ENCODE measurements around the gene DAP. TPM values are rescaled to one million over a fixed set of nuclear protein-coding genes. Genes with fewer than 3 reads are reported as not detected.

Gene DAP
- total RNA-seq, 1 donor from 2014 or later, result 62.6 TPM

Other genes with a start within 250 kb of the DAP start
- 21.4 and 21.5 TPM in 2 replicates for gene ANKRD33B, start 197.2 kb downstream of the DAP start, total RNA-seq

All from activated T-helper 1 cell treated with anti-CD3 and anti-CD28 coated beads, Interleukin-12 subunit alpha, Interleukin-12 subunit beta, Interleukin-2, Interleukin-4 antibody, amounts not matched to agents 30 ng/mL and 10 ng/mL and 1 ng/mL, durations not matched to agents 14 hours and 24 hours and 36 hours (primary cell).